Astrocyte of the hippocampus (primary cell): ENCODE results near the gene OSBP.

Experiments
- DNase-seq: peaks from one replicate; pipeline ENCODE4 v3.0.0; 2011; ENCODE audit warnings: low read depth, low spot score

OSBP gene, protein sequence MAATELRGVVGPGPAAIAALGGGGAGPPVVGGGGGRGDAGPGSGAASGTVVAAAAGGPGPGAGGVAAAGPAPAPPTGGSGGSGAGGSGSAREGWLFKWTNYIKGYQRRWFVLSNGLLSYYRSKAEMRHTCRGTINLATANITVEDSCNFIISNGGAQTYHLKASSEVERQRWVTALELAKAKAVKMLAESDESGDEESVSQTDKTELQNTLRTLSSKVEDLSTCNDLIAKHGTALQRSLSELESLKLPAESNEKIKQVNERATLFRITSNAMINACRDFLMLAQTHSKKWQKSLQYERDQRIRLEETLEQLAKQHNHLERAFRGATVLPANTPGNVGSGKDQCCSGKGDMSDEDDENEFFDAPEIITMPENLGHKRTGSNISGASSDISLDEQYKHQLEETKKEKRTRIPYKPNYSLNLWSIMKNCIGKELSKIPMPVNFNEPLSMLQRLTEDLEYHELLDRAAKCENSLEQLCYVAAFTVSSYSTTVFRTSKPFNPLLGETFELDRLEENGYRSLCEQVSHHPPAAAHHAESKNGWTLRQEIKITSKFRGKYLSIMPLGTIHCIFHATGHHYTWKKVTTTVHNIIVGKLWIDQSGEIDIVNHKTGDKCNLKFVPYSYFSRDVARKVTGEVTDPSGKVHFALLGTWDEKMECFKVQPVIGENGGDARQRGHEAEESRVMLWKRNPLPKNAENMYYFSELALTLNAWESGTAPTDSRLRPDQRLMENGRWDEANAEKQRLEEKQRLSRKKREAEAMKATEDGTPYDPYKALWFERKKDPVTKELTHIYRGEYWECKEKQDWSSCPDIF

DNA sequence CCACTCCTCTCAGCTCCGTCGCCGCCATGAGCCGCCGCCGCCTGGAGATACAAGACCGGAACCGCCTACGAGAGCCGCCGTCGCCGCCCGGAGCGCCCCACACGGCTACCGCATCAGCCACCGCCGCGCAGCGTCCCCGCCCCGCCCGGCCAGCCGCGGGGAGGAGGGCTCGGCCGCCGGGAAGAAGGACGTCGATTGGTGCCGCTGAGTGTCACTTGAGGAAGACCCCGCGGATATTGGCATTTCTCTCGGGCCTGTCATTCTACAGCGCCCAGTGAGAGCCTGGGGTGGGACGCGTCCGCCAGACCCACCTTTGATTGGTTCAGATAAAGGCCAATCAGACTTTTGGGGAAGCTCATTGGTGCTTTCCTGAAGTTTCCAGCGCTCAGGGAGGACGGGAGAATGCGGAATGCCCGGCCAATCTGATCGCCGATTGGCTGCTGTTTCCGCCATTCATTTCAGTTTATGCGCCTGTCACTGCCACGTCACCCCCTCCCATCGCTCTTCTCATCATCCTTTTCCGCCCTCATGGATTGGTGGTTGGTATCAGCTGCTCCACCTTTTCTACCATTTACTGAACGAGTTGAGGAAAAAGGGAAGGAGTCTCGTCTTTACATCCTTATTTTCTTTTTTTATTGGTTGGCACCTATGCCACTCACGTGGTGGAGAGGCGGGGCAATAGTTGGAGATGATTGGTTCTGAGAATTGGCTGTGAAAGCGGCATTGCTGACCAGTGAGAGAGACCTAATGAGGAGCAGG is at the start of gene OSBP:
Gene OSBP, minus strand, starts transcription at position 138 of the 759 bp plus-strand sequence. Its CDS starts 110 bp downstream, at position 28.
- DNase-seq = peak; percentile 100

DNA sequence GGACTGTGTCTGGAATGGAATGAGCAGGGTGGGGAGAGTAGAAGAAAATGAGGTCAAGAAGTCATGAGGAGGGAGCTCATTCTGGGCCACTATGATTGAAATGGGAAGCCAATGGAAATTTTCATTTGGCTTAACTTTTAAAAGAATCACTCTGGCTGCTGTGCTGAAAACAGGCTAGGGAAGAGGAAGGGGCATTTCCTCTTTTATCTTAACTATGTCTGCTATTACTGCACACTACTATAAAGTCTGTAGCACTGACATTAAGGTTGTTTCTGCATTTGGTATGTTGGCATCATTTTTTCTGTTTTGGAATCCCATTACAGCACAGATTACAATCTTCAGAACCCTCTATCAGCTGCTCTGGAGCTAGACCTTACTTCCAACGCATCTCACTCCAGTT is 45.0 kb upstream of the OSBP start:
- DNase-seq = no peak

DNA sequence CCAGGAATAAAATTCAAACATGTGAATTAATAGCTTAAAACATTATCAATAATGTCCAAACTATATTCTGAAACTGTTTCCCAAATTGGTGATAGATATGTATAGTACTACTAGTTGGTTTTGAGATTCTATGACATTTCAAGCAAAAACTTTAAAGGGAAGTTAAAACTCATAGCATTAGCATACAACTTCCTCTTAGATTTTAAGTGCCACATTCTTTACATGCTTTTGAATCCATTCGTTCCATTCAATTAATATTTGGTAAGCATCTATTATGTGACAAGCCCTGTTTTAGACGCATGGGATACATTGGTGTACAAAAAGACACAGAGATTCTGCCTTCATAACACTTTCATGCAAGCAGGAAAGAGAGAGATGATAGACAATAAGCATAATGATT is 44.4 kb upstream of the OSBP start:
- DNase-seq = no peak

DNA sequence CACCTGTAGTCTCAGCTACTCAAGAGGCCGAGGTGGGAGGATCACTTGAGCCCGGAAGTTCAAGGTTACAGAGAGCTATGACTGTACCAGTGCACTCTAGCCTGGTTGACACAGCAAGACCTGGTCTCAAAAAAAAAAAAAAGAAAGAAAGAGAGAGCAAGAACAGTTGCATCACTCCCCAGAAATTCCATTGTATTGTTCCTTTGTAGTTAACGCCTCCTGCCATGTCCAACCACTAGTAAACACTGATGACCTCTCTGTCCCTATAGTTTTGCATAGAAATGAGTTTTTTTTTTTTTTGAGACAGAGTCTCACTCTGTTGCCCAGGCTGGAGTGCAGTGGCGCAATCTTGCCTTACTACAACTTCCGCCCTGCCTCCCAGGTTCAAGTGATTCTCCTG is 42.5 kb upstream of the OSBP start:
- no peak for DNase-seq

DNA sequence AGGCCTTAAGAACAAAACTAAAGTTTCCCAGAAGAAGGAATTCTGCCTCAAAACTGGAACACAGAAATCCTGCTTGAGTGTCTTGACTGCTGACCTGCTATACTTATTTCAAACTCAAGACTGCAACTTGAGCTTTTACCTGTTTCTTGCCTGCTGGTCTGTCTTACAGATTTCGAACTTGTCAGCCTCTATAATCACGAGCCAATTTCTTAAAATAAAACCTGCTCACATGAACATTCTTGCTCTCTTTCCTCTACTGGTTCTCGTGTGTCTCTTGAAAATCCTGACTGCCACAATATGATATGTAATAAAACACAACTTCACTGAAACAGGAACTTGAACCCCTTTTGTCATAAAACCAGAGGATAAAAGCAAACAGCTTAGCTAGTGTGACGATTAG is 39.3 kb upstream of the OSBP start:
- no peak for DNase-seq

DNA sequence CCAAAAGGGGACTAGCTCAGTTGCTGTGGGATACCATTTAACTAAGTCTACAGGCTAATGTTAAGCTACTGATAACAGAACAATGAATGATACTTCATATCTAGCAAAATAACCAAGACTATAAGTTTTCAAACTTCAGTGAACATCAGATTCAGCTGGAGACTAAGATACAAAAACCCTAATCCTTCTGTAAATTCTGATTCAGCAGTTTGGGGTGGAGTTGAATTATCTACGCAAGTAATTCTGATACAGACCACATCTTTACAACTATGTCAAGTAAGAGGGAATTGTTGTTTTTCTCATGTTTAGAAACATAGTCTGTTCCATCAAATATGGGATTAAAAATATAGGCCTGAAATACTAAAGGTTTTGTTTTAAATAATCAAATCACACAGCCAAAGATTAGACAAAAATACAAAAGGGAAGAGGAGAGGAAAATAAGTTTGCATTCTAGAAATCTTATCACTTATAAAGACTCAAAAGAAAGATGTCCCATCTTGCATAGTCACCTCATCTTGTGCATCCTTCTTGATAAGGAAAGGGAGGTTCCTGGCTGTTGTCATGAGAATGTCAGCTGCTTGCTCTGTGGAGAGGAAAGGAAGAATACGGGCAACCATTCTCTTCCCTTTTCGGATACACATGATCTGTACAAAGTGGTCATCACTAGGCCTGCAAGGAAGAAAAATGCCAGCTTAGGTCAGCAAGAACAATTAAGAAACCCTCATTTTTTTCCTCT is 31.8 kb upstream of the OSBP start:
- DNase-seq = no peak

DNA sequence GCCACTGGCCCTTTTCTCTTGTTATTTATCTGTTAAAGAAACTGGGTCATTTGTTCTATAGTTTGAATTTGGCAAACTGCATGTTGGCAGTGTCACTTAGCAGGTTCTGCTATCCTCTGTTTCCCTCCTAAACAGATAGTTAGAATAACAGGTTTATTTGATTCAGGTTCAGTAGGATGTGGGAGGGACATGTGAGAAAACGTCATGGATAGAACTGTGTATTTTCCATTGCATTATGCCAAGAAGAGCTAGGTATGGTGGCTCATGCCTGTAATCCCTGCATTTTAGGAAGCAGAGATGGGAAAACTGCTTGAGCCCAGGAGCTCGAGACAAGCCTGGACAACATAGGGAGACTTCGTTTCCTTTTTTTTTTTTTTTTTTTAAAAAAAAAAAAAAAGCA is 29.0 kb upstream of the OSBP start:
- DNase-seq = no peak

DNA sequence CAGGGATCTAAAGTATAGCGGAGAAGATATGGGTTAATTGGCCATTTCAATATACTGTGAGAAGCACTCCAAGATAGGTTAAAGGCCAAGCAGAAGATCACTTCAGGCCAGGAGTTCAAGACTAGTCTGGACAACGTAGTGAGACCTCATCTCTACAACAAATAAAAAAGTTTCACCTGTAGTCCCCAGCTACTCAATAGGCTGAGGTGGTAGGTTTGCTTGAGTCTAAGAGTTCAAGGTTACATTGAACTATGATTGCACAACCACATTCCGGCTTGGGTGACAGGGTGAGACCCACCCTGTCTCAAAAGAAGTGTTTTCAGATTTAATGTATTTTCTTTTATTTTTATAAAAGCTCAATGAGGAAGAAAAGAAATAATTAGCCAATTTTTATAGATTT is 27.8 kb upstream of the OSBP start:
- DNase-seq = no peak

DNA sequence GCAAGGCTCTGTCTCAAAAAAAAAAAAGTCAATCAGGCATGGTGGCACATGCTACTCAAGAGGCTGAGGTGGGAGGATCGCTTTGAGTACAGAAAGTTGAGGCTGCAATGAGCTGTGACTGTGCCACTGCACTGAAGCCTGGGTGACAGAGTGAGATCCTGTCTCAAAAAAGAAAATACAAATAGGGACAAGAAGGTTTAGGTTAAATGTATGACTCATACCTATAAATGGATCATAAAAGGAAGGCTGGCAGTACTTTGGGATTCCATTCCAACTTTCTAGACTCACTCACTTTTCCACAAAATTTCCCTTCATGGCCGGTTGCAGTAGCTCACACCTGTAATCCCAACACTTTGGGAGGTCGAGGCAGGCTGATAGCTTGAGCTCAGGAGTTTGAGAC is 25.6 kb upstream of the OSBP start:
- no peak for DNase-seq

DNA sequence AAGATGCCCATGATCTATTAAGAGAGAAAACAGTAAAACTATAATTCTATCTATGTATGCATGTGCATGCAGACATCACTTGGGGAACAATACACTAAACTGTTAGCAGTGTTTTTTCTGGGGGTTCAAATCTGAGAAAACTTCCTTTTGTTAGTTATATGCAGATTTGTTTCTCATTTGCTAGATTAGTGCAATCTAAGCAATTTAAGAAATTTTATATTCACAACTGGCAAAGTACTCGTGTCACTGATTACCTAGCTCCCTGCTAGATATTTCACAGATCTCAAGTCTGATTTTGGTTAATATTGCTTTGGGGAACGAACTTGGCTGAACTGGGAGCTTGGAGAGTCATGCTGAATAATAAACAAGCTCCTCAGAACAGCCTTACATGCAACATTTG is 14.9 kb upstream of the OSBP start:
- DNase-seq = no peak

DNA sequence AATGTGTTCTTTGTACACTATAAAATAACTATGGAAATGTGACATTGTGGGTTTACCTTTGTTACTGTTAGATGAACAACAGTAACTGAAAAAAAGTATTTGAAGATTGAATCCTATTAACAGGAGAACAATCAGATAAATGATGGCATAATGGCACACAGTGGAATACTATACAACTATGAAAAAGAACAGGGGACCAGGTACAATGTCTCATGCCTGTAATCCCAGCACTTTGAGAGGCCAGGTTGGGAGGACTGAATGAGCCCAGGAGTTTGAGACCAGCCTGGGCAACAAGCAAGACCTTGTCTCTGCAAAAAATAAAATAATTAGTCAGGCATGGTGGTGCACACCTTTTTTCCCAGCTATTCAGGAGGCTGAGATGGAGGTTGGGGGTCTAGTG is 14.4 kb upstream of the OSBP start:
- DNase-seq = no peak

DNA sequence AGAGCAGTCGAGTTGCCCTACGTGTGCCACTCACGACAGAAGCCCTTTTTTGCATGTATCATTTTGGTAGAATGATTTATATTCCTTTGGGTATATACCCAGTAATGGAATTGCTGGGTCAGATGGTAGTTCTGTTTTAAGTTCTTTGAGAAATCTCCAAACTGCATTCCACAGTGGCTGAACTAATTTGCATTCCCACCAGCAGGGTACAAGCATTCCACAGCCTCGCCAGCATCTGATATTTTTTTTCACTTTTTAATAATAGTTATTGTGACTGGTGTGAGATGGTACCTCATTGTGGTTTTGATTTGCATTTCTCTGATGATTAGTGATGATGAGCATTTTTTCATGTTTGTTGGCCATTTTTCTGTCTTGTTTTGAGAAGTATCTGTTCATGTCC is 11.4 kb upstream of the OSBP start:
- DNase-seq = peak; percentile 49

DNA sequence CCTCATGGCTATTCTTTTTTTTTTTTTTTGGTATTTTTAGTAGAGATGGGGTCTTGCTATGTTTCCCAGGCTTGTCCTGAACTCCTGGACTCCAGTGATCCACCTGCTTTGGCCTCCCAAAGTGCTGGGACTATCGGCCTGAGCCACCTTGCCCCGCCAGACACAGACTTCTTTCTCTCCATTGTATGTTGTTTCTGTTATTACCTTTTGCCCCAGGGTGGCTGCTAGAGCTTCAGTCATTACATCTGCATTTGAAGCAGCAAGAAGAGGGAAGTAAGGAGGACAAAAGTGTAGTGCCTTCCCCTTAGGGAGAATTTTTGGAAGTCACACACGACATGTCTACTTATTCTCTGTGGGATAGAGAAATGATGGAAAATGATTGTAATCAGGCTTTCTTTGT is 10.1 kb upstream of the OSBP start:
- DNase-seq = no peak

DNA sequence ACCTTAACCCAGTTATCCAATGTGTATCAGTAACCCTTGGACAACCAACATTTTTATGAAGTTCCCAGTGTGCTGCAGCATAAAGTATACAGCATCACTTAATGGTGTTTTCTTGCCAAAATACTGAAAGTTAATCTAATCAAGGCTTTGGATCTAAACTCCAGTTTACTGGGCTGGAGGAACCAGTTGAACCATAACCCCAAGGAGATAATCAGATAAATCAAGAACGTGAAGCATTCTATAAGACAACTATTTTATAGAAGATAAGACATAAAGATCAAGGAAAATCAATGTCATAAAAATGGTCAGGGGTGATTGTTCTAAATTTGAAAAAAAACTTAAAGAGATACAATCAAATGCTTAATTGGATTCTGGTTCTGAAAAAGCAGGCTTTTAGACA is 2.3 kb upstream of the OSBP start:
- DNase-seq = no peak

DNA sequence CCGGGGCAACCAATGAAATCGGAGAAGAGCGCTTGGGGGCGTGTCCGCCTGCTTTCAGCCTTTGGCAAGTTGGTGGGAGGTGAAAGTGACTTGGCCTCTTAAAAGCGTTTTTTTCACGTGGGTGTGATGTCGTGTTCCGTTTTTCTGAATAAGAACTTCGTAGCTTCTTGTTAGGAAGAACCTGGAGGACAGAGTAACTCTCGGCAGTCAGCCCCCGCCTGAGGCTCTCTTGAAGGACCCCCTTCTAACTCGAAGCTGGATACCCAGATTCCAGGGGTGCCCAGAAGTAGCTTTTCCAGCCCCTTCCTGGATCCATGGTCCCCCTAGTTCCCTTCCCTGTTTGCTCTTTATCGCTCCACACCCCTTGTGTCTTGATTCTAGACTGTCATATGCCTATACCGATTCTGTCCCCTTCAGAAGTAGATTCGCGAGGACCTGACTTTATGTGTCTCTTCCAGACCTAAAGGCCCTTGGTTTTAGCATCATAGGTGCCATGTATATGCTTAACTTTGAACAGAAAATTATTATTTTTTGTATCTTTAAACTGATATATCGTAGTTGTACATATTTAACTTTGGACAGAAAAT is 915 bp upstream of the OSBP start:
- DNase-seq = no peak

DNA sequence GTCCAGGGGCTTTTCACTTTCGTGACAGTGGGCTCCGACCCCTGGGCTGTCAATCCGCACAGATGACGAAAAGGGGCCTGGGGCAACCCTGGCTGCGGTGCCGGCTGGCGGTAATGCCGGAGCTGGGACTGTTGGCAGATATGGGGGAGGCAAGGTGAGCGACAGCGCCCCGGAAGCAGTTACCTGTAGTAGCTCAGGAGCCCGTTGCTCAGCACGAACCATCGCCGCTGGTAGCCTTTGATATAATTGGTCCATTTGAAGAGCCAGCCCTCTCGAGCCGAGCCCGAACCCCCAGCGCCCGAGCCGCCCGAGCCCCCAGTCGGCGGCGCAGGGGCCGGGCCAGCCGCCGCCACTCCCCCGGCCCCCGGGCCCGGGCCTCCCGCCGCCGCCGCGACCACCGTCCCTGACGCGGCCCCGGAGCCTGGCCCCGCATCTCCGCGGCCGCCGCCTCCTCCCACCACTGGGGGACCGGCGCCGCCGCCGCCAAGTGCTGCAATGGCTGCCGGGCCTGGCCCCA is 396 bp downstream of the OSBP start:
- DNase-seq = peak; percentile 45

DNA sequence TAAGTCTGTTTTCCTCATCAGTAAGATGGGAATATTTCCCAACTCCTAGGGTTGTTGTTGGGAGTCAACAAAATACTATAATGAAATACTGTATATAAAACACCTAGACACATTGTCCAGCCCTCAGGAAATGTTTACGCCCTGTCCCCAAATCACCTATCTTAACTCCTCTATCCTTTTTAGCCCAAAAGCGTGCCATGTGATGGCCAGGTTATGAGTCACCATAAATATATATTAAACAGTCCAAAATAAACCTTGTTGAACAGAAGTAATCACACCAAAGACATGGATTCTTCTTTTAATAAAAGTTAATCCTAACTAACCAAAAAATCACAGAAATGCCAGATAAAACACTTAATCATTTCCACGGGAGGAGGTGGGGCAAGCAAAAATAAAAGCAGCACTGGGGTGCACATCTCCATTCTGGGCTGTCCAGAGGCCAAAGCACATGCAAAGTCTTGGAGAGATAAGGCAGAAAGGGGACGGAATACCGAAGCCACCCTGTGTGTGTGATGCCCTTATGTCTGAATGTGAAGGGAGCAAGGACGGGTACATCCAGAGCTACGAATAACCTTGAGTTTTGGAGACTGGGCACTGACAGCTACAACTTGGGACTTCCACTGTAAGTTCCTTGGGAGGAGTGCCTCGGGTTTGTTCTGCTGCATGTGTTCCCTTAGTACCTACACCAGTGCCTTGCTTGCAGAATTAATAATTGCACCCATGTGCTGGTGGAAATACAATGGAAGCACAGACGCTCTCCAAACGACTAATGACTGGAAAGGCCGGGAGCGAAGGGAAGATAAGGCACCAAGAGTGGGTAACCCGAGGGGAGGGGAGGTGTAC is 1.1 kb downstream of the OSBP start:
- DNase-seq = no peak

DNA sequence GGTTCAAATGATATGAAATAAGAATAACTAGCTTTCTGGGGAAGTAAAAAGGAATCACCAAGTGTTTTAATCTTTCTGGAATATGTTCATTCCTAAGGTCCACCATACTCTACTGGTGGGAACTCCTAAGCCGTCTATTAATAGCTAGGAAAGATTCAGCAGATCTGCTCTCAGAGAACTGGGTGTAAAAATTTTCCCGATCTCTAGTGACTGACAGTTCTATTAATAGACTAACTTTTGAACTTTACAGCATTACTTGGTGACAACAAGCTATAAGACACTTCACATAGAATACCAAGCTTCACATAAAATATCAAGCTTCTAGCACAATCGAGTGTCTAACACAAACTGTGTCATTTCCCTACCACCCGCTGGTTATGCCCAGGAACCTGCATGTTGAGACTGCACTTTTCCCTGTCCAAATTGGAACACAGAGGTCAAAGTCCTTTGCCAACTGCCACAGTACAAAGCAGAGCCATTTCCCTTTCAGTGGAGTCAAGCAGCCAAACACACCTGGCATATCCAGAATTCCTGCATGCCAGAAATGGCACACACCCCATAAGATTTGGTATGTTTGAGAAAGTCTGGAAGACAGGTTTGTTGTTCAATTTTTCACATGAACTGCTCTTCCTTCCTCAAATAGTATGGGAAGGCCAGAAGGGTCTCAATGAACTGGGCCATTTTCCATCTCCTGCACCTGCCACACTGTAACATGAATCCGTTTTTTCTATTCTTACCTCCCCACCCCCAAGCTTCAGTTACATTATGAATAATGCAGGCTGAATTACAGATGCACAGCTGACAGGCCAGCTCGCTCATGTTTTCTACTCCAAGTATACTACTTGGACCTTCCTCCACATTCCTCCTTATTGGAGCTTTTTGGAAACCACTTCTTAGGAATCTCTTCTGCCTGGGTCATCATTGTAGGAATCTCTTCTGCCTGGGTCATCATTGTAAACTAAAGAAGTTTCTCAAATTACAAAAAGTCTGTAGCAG is 3.7 kb downstream of the OSBP start:
- DNase-seq = peak; percentile 14

DNA sequence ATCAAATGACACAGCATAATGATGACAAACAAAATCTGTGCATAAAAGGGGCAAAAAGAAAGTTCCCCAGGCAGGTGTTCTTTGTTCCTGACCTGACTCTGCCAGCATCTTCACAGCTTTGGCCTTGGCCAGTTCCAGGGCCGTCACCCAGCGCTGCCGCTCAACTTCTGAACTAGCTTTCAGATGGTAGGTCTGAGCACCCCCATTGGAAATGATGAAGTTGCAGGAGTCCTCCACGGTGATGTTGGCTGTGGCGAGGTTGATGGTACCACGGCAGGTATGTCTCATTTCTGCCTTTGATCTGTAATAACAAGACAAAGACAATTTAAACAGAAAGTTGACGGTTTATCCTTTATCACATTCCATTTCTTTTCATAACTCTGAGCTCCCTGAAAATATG is 5.3 kb downstream of the OSBP start:
- DNase-seq = no peak
